ENCODE measurements around the gene ATP6V1B1. TPM values are rescaled to one million over a fixed set of nuclear protein-coding genes. Genes with fewer than 3 reads are reported as not detected.
"Not testable (repeated sequence)": the region's sequence is repeated elsewhere in the genome, so short reads cannot be mapped to it uniquely, and the experiment has no call there.

ATP6V1B1 gene
- polyA plus RNA-seq, 4 donors: 58.2 to 95.4 (median 83.4) TPM

DNA sequence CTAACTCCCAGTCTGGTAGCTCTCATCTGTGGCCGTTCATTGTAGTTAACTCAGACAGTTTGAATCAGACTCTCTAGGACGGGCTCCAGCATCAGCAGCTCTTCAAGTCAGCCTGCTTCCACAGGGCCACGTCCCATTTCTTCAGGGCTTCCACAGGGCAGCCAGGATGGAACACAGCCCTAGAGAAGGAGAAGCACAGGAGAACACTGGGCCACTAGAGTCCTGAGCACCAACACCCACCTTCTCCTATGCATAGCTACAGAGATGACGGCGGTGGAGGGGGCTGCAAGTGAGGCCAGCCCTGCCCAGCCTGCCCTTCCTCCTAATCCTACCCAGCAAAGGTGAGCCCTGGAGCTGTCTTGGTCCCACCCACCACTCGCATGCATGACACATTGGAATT, 69.2 kb downstream of the ATP6V1B1 start:
- no peak for DNase-seq (ENCODE audit: low read depth in 4 of 4, low spot score in 3 of 4)

DNA sequence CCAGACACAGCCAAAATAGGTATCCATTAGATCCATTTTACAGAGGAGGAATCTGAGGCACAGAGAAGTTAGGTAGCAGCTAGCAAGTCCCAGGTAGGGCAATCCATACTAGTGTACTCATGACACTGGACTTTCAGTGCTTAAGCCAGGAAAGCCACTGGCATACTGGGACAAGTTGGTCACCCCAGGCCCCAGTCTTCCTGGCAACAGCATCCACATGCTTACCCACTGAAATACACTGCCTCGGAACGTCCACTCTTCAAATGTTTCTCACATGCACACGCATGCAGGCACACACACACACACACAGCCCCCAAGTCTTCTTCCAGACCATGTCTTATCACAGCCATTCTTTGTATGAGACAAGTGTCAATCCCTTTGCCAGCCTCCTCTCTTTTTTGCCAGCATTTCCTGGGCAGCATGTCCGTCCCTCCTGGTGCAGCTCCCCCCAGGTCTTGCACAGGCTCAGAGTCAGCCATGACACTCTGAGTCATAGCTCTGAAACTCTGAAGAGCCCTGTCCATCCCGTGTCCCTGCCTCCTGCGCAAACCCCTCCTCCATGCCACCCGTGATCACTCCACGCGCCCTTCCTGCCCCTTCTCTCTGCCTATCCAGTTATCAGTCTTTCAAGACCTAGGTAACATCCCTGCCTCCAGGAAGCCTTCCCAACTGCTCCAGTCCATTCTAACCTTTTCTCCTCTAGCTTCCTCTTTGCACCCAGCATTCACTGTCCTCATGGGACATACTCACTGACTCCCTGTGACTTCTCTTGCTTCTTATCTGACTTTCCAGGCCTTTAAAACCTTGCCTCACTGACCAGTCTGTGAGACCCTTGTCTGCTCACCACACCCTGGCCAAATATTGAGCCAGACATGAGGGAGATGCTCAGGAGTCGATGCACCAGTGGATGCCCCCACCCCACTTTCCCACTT, 69.8 kb downstream of the ATP6V1B1 start:
- no peak for DNase-seq (ENCODE audit: low read depth in 4 of 4, low spot score in 3 of 4)

DNA sequence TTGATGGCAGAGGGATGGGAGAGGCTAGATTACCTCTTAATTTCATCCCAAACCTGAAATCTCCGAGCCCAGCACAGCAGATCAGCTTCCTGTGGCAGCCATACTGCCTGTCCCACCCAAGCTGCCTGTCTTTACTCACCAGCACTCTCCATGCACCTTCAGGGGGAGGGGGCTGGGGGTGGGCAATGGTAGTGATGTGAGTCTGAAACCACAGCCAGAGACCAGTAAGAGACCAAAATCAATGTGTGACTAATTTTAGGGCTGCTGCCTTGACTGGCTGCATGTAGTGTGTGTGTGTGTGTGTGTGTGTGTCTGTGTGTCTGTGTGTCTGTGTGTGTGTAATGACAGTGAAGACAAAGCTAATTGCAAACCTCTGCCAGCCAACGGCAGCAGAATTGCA, 70.6 kb downstream of the ATP6V1B1 start:
- DNase-seq (ENCODE audit: low read depth in 4 of 4, low spot score in 3 of 4): no peak

DNA sequence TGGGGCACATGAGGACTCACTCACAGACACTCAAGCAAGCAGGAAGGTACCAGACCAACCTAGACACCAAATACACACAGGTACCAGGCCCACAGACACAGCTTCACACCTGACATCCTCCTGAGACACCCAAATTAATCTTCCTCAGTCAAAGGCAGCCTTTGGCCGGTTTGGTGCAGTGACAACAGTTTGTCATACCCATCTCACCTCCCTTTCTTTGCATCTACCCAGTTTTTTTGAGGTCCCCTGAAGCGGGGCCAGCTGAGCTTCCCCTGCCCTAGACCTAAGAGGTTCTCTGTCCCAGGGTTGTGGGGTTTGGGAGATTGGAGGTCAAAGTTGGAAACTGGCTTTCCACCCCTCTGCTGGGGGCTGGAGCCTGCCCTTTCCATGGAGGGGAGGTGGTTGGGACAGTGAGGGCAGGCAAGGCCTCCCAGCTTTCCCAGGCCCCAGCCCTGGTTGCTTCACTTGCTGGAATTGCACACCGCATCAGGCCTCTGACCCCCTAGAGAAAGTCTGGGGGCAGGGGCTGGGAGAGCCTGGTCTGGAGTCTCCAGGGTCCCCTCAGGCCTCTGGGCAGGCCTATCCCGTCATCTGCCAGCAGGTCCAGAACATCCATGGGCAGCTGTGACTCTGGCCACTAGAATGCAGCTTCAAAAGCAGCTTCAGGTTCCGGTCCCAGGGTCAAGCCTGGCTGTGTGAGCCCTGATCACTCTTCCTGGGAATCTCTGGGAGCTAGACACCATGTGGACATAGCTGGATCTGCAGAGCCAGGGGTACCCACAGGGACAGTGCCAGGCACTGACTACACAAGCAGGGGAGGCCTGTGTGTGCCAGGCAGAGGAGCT, 71.5 kb downstream of the ATP6V1B1 start:
- no peak for DNase-seq (ENCODE audit: low read depth in 4 of 4, low spot score in 3 of 4)

DNA sequence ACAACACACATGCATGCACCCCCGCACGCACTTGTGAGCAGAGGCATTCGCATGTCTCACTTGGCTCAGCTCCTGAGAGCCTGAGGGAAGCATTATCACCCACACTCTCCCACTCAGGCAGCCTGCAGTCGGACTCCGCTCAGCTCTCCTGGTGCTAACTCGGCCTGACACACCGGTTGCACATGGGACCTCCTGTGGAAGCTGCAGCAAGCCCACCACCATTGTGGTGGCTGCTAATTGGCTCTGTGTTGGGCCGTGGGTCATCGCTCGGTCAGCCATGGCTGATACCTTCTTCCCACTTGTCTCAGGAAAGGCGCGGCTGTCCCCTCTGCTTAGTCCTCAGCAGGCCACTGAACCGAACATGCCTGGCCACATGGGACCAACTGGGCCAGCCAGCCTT, 72.6 kb downstream of the ATP6V1B1 start:
- DNase-seq (ENCODE audit: low read depth in 4 of 4, low spot score in 3 of 4): no peak

DNA sequence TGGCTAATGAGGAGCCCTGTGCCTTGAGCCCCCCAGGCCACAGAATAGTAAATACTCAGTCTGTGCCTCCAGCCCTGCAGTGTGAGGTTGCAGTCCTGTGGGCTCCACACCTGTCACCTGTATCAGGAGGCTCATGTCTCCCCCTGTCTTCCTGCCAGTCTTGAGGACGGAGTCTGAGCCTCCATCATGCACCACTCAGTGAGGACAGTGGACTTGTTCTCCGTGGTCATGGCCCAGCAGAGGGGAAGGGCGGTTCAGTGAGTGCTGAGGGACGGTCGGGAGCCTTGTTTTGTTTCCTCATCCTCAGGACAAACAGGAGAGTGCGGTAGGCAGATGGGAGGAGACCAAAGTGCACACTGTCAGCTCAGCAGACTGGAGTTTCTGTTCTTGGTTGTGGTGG, 76.1 kb downstream of the ATP6V1B1 start:
- DNase-seq (ENCODE audit: low read depth in 4 of 4, low spot score in 3 of 4): not testable (repeated sequence)

Other genes starting within 250 kb of the ATP6V1B1 start
- 1 to 10 TPM; 5.0 to 5.6 (median 5.3) TPM for gene ADD2, start 167.7 kb upstream of the ATP6V1B1 start, polyA plus RNA-seq (ENCODE audit: insufficient read length in 4 of 4)
- gene FIGLA, start 145.3 kb upstream of the ATP6V1B1 start, polyA plus RNA-seq (ENCODE audit: insufficient read length in 4 of 4): not detected
- gene CLEC4F, start 115.3 kb upstream of the ATP6V1B1 start, polyA plus RNA-seq (ENCODE audit: insufficient read length in 4 of 4): under 1 TPM in 2 of 4 donors, not detected in 2; 0.08 to 0.10 TPM
- gene CD207, start 100.1 kb upstream of the ATP6V1B1 start, polyA plus RNA-seq (ENCODE audit: insufficient read length in 4 of 4): under 1 TPM in 2 of 4 donors, not detected in 2; 0.08 to 0.17 TPM
- gene VAX2, start 35.3 kb upstream of the ATP6V1B1 start, polyA plus RNA-seq (ENCODE audit: insufficient read length in 4 of 4): under 1 TPM; 0.17 to 0.54 (median 0.43) TPM
- 1 to 10 TPM in 1 of 4 donors, under 1 TPM in 3; 0.47 to 1.1 (median 0.71) TPM for gene ANKRD53, start 42.7 kb downstream of the ATP6V1B1 start, polyA plus RNA-seq (ENCODE audit: insufficient read length in 4 of 4)
- gene TEX261, start 59.0 kb downstream of the ATP6V1B1 start, polyA plus RNA-seq (ENCODE audit: insufficient read length in 4 of 4): 10 to 100 TPM; 53.3 to 66.6 (median 57.8) TPM
- gene NAGK, start 132.7 kb downstream of the ATP6V1B1 start, polyA plus RNA-seq (ENCODE audit: insufficient read length in 4 of 4): 10 to 100 TPM; 65.2 to 88.1 (median 79.4) TPM
- gene MCEE, start 194.3 kb downstream of the ATP6V1B1 start, polyA plus RNA-seq (ENCODE audit: insufficient read length in 4 of 4): 10 to 100 TPM; 21.8 to 23.6 (median 22.7) TPM
- gene MPHOSPH10, start 194.7 kb downstream of the ATP6V1B1 start, polyA plus RNA-seq (ENCODE audit: insufficient read length in 4 of 4): 10 to 100 TPM; 39.3 to 50.7 (median 47.5) TPM